ENCODE results near the gene KL. TPM values are rescaled to one million over a fixed set of nuclear protein-coding genes. Genes with fewer than 3 reads are reported as not detected.

KL gene
- total RNA-seq (2014; rRNA removed; shearing (Covaris generic)): 0.05 TPM in 1 of 2 replicates, not detected in the other

DNA sequence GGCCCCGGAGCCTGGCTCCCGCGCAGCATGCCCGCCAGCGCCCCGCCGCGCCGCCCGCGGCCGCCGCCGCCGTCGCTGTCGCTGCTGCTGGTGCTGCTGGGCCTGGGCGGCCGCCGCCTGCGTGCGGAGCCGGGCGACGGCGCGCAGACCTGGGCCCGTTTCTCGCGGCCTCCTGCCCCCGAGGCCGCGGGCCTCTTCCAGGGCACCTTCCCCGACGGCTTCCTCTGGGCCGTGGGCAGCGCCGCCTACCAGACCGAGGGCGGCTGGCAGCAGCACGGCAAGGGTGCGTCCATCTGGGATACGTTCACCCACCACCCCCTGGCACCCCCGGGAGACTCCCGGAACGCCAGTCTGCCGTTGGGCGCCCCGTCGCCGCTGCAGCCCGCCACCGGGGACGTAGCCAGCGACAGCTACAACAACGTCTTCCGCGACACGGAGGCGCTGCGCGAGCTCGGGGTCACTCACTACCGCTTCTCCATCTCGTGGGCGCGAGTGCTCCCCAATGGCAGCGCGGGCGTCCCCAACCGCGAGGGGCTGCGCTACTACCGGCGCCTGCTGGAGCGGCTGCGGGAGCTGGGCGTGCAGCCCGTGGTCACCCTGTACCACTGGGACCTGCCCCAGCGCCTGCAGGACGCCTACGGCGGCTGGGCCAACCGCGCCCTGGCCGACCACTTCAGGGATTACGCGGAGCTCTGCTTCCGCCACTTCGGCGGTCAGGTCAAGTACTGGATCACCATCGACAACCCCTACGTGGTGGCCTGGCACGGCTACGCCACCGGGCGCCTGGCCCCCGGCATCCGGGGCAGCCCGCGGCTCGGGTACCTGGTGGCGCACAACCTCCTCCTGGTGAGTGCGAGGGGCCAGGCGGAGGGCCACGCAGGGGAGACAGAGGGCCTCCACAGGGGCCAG is at the start of gene KL:
KL (plus strand) TSS at position 10 of the 909 bp plus-strand sequence; CDS start at position 28, 18 bp downstream.
- no peak for DNase-seq (ENCODE audit: low spot score)

DNA sequence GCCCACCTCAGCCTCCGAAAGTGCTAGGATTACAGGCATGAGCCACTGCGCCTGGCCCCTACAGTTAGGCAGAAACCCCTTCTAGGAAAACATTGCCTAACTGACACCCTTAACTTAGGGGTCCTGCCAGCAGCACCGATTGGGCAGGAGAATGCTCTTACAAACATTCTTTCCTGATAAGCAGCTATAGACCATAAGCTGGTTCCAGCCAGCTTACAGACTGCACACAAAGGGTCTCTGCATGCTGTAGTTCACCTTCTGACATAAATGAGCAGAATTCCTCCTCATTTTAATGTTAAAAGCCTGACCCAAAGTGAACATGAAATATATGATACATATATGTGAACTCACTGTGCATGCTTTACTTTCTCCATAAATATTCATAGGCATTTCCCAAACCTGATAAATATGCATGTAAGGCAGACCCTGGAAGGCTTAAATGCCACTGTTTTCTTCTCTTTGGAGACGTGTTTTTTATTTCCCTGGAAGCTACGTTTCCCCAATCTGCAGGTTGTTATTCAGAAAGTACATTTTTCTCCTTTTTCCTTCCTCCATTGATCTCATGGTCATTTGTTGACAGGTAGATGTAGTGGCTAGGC is 48.5 kb upstream of the KL start:
- DNase-seq (ENCODE audit: low spot score): no peak

DNA sequence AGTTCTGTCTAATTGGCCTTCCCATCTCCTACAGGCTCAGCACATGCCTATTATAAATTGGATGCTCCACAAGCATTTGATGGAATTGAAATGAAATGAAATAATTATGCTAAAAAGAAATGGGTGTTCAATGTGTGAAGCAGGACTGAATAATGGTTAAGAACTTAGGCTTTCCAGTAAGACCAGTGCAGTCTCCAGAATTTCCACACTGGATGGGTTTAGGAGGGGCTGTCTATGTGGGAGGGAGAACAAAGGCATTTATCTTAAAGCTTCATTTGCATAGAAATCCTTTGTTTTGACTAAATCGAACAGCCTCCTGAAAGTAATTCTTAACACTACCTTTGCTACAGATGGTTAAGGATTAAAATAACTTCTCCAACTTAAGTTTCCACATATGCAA is 47.9 kb upstream of the KL start:
- no peak for DNase-seq (ENCODE audit: low spot score)

DNA sequence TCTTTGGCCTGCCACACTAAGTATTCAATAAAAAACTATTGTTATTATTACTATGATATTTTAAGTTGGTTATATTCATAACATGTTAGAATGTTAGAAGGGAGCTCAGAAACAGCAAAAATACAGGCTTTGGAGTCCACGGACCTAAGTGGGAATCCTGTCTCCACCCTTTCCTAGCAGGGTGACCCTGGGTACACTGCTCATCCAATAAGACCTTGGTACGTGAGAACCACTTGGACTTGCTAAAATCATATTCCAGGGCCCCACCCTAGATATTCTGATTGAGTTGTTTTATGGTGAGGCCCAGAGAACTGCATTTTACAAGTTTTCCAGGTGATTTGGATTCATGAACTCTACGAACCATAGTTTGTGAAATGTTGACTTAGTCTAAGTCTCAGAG is 47.4 kb upstream of the KL start:
- DNase-seq (ENCODE audit: low spot score): no peak

DNA sequence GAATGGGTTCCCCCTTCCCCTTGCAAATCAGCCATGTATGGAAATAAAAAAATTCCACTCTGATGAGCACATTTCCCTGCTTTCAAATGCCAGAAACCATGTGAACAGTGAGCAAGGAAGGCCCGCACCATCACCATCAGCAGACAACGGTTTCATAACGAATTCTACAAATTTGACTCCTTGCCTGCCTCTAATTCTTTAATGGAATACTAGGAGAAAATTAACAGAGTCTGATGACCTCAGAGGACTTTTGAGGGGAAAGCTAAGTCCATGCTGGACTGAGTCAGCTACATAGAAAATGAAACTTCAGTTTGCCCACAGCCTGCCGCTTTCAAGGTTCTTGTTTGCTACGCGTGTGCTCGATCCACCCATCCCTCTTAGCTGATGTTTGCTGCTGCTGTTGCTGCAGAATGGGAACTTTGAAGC is 46.7 kb upstream of the KL start:
- peak; percentile 6 for DNase-seq (ENCODE audit: low spot score)

DNA sequence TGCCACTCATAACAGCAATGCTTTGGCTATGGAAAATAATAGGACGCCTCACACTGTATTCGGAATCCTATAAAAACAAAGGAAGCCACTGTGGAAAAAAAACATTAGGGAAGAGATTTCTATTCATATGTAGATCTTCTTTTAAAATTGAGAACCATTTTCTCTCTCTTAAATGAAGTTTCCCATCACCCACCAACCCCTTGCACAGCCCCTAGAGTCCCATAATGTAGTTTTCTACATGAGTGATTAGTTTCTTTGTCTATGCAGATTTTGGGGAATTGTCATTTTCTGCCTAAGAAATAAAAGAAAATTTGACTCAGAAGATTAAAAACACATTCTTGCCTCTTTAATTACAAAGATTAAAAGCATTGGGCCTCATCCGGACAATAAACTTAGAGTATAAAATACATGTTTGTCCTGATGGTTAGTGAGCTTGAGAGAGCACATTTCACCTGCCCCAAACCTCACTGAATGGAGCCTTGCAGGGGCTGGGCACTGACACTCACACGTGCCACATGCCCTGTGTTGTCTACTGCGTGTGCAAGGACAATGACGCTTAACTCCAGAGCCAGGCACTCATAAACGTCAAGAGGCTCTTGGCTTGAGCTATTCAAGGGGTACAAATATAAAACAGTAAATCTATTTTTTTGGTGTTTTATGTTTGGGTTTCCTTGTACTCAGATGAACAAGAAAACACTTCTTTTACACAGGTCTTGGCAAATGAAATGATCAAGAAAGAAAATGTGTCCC is 40.0 kb upstream of the KL start:
- DNase-seq (ENCODE audit: low spot score): no peak

DNA sequence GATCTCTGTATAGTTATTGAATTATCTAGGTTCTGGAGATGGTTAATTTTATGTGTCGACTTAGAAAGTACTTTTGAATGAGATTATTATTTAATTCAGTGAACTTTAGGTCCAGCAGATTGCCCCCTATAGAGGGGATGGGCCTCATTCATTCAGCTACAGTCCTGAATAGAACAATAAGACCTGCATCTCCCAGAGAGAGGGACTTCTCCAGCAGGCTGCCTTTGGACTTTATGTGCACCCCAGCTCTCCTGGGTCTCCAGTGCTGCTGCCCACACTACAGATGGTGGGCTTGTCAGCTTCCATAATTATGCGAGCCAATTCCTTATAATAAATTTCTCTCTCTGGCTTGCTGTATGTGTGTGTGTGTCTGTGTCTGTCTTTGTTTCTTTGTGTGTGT is 39.3 kb upstream of the KL start:
- no peak for DNase-seq (ENCODE audit: low spot score)

DNA sequence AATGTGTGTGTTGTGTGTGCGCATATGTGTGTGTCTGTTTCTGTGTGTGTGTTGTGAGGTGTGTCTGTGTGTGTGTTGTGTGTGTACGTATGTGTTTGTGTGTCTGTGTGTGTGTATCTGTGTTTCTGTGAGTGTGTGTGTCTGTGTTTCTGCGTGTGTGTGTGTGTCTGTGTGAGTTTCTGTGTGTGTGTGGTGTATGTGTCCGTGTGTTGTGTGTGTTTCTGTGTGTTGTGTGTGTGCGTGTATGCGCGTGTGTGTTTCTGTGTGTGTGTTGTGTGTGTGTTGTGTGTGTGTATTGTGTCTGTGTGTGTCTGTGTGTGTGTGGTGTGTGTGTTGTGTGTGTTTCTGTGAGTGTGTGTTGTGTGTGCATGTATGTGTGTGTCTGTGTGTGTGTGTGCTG is 38.9 kb upstream of the KL start:
- no peak for DNase-seq (ENCODE audit: low spot score)

DNA sequence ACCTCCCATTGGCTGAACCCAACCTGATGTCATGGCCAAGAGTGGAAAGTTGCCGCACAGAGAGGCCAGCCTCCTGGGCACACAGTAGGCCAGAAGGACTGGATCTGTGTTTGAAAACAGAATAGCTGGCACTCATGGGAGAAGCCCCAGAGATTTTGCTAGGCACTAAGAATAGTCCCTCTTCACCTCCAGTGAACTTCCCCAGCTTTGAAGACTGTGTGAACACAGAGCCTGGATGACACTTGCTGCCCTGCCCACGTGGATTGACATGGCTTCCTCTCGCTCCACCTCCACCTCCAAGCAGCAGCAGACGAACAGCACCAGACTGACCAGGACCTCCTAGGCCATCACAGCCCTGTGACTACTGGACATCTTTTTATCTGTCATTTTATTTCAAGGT is 37.9 kb upstream of the KL start:
- no peak for DNase-seq (ENCODE audit: low spot score)

DNA sequence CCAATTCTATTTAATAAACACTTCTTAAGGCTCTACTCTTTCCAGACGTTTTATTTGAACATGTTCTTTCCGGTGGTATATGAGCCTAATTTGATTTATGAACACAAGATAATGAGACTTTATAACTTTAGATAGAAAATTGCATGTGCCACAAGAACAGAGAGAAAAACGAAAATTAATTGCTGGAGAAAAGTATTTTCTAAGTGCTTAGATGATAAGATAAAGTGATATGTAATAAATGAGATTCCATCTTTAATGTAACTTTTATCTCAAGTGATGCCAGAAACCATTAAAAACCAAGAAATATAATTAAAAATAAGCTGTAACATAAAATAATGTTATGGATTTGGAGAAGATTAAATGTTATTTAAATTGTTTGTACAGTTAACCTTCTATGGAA is 33.2 kb upstream of the KL start:
- no peak for DNase-seq (ENCODE audit: low spot score)

DNA sequence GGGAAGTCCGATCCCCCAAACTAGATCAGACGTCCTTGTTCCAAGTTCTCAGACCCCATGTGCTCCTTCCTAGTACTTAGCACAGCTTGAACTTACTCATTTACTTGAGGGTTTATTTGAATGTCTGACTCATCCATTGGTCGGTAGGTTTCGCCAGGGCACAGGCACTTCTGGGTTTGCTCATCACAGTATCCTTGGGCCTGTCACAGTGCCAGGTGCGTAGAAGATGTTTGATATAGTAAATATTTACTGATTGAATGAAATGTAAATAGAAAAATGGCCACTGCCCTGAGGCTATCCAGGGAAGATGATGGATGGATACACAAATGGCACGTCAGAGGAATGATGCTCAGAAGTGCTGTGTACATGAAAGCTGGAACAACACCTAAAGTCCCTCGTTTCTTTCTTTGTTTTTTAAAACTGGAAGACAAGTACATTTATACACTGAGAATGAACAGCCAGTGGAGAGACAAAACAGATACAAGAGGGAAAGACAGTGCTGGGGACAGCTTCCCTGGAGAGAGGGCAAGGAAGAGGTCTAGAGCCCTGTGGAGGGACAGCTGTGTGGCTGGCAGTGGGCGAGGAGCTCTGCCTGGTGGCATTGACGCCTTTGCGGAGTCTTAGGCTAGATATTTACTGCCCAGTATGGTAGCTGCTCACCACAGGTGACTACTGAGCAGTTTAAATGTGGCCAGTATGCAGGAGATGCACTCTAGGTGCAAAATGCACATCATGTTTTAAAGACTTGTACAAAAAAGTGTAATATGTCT is 31.2 kb upstream of the KL start:
- DNase-seq (ENCODE audit: low spot score): no peak

DNA sequence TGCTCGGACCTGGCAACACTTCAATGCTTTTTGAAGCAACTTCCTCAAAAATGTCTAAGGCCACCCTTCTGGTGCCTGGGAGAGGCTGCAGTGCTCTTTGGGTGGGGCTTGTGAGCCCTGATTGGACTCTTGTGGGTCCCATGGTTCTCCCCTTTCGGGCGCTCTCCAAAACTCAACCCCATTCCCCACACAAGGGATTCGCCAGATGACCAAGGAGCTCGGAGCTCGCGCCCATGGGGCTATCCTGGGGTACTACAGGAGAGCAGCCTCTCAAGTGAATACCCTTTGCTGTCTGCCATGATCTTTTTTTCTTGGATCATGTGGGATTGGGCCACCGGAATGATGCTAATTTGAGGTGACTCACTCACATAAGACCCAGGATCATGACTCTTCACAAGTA is 29.7 kb upstream of the KL start:
- no peak for DNase-seq (ENCODE audit: low spot score)

DNA sequence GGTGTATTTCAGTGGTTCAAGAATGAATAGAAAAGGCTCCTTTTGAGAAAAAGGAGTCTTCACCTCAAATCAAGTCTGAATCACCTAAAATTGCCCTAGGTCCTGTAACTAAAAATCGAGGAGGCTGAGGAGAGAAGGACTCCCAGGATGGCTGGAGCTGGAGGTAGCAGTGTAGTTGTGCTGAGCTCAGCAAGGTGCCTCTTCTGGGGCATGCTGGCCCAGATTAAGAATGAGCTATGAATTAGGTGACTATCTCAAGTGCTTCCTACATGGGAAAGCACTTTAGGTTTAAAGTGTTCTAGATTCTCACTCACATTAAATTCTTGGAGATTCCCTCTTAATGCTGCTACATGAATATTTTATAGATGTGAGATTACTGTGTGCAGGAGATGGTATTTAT is 28.8 kb upstream of the KL start:
- DNase-seq (ENCODE audit: low spot score): no peak

DNA sequence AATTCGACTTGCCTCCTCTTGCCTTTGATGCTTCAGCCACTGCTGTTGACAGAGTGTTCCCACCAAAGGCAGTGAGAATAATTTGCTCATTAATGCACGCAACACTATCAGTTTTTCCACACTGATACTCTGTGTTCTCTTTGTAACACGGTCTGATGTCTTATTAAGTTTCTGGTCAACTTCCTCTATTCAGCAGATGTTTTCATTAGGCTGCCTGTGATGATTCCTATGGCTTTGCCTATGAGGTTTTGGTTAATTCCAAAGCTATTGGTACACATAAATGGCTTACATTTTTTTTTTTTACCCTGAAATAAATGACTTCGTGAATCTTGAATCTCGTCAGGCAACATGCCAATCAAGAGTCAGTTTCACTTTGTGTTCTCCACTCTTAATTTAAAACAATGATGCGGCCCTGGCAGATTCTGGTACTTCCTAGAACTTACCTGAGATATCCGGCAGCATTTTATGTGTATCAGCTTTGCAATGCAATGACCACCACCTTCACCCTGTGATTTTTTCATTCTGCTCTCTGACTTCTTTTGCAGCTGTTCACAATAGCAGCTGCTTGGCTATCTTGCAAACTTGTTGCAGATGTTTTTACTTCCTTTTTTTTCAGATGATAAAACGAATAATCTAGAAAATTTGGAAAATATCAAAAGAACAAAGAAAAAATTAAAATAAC is 27.5 kb upstream of the KL start:
- DNase-seq (ENCODE audit: low spot score): no peak

DNA sequence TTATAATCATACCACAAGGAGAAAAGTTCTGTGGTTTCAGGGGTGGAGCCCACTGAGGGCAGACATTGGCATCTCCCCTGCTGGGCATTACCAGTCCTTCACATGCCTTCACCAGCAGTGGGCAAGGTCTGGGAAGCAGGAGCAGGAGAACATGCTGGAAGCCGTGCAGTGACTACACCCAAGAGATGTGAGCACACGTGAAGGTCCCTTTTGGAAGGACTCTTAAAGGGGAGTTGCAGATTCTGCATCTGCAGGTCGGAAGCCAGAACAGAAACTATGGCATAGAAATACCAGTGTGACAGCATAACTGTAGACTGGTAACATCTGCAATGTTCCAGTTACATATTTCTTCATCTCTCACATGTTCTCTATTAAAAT is 26.9 kb upstream of the KL start:
- DNase-seq (ENCODE audit: low spot score): no peak

DNA sequence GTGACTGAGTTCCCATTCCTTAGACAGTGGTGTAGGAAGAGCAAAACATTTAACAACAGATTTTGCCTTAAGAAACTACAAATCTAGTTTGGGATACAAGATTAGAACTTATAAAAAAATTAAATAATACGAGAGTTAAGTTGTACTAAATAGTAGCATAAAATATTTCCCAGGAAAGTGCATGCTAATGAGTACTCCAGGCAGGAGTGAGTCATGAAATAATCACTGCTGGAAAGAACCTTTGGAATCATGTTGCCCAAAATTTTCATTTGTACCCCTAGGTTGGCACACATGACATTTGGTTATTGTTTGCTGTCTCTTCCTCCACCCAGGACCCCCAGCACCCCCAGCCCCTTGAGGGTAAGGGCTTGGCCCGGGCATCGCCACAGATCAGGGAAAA is 26.3 kb upstream of the KL start:
- no peak for DNase-seq (ENCODE audit: low spot score)

DNA sequence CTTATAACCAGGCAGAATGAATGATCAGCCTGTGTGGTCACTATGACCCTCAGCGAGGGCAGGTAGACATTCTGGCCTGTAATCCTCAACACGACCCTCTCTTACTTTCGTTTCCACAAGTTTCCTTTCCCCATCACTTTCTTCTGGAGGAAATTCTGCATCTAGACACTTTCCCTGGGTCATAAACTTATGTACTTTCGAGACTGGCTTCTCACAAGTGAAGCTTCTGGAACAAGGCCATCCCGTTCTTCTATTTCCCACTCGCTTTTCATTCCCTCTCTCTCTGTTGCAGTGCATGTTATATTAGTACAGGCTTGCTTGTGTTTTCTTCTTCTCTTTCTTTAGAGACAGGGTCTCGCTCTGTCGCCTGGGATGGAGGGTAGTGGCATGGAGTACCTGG is 23.1 kb upstream of the KL start:
- no peak for DNase-seq (ENCODE audit: low spot score)

DNA sequence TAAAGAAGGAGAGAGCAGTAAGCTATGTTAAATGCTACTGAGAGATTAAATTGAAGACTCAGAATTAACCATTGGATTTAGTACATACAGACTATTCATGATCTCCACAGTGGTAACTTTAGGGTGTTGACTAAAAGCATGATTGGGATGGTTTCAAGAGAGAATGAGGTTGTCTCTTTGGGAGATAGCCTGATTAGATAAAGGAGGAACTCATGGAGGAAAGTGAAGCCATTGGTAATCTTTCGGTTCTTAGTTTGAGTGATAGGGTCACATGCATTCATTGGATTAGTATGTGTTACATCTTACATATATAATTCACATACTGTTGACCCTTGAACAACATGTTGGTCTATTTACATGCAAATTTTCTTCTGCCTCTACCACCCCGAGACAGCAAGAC is 18.8 kb upstream of the KL start:
- no peak for DNase-seq (ENCODE audit: low spot score)

DNA sequence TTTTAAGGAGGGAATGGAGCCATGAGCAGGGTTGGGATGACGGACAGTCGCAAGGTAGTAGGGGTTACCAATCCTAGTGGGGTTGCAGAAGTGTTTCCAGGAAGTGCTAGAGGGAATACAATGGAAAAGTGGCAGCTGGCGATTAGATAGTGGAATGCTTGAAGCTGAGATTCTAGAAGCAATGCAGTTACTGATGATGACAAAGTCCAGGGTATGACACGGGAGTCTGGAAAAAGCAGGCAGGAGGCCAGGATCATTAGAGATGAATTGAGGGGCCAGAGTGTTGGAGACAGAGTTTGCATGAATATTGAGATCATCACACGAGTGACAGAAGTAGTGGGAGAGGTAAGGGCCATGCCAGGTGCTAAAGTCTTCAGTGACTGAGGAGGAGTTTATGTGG is 17.3 kb upstream of the KL start:
- DNase-seq (ENCODE audit: low spot score): no peak

DNA sequence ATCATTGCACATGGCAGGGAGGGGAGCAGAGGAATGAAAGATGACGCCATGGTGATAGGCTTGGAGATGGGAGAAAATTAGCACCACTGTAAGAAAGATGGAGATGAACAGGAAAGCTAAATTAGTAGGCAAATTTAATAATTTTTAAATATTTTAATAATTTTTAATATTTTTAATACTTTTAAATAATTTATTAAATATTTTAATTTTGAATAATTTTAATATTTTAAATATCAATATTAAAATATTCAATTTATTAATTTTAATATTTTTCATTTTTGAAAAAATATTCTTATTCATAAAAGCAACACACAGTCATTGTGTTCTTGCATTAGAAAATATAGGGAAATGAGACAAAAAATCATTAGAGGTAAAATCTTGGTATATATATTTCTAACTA is 15.9 kb upstream of the KL start:
- no peak for DNase-seq (ENCODE audit: low spot score)

DNA sequence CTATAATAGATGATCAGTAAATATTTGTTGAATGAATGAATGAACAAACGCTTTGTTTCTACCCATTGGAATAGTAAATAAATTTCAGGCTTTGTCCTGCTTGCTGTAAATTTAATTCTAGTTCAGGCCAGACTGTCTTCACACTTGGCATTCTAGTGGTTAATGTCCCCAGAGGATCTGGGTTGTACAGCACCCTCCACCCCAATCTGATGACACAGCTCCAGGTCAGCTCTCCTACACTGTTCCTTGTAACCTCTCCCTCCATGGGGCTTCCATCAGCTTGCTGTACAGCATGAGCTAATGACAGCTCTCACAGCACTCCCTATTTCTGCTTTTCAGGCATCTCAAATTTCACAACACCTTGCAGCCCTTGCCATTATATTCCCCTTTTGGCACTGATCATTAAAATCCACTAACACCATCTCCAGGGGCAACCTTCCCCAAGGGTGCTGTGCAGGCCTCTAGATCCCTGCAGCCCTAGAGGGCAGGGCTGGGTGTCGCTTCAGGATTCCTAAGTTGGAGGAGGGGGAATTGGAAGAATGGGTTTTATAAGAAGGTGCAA is 12.7 kb upstream of the KL start:
- no peak for DNase-seq (ENCODE audit: low spot score)
